ENCODE data around the gene GALNT10. TPM values are rescaled to one million over a fixed set of nuclear protein-coding genes. Genes with fewer than 3 reads are reported as not detected.

The GALNT10 gene
- total and polyA plus RNA-seq, 10 of the 15 experiments (the other 5 are each of a cell fraction or from before 2014, with no cell fraction given), result 3.9 to 35.4 (median 15.5) TPM

DNA sequence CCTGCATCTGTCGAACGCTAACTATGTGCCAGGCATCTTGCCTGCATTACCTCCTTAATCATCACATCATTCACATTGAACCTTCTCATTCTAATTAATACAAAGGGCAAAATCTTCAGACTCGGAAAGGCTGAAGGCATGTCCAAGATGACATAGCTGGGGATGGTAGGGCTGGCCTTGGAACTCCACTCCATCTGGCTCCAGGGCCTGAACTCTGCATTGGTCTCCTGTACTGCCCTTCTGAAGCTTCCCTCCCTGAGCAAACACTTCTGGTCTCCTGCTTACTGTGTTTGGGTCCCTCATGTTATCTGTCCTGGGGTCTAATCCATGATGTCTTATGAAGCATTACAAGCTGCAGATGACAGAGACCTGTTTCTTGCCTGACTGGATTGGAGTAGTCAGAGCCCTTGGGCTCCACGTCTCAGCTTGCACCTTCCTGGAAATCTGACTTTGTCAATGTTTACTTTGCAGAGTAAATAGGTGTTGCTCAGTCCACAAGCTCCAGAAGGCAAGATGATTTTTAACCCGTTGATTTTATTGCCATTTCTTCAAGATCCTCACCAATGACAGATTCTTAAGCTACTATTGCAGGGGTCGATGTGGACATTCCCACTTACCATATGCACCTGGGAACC is 106.1 kb downstream of the GALNT10 start (continued):
- TF ChIP-seq RCOR1 (conservative IDR thresholded peaks at IDR 0.05; ENCODE audit: low read depth, low read length) (no peak), BMI1 (IDR thresholded peaks at IDR 0.05; ENCODE audit: borderline replicate concordance) (no peak), NRF1 (conservative IDR thresholded peaks at IDR 0.05; ENCODE audit: low read depth, low read length) (no peak), NFIC (IDR thresholded peaks at IDR 0.05; ENCODE audit: low read depth, low read length) (no peak)
- TF ChIP-seq, protein P1, sequence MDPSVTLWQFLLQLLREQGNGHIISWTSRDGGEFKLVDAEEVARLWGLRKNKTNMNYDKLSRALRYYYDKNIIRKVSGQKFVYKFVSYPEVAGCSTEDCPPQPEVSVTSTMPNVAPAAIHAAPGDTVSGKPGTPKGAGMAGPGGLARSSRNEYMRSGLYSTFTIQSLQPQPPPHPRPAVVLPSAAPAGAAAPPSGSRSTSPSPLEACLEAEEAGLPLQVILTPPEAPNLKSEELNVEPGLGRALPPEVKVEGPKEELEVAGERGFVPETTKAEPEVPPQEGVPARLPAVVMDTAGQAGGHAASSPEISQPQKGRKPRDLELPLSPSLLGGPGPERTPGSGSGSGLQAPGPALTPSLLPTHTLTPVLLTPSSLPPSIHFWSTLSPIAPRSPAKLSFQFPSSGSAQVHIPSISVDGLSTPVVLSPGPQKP (IDR thresholded peaks at IDR 0.05; ENCODE audit: low read depth, low read length), result no peak

DNA sequence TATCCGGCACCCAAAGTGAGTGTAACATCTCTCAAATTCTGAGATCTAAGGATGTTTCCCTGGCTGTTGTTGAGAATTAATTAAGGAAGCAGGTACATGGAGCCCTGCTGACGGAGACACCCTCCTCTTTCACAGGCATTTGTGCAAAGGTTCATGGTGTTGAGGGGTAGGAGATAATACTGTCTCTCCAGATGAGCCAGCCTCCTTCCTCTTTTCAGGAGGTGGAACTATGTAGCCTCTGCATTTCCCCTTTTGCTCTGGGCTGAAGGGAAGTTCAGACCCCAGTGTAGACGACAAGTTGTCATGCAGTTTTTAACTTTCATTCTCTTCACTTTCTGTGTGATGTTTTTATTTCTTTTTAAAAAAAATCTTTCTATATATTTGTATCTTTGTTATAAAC is 107.5 kb downstream of the GALNT10 start:
- SMC1A ChIA-PET (ENCODE audit: uncharacterized antibody, unreplicated experiment), result interaction anchor here (1.6 kb wide), 1 partner anchor 12 kb away, joined by 13 read pairs; no protein-coding TSS in a partner anchor
- FAIRE-seq, result no peak

More for the DNA sequence above, 107.5 kb downstream of the GALNT10 start:
- no peak overlapping the region for H3K4me2 ChIP-seq (ENCODE audit: control insufficient read depth, insufficient read depth)
- WGBS (ENCODE audit: insufficient coverage, insufficient replicate concordance, low lambda C conversion rate, missing lambda C conversion rate), result 91% methylated on average over 3 of the region's 3 CpGs
- intact Hi-C loops (cut with micrococcal nuclease; ENCODE audit: unreplicated experiment), result no loop called here
- peaks cover 10 to 15% of the 10 kb centered on the region in 2 experiments for H3K36me3 ChIP-seq (ENCODE audit: control insufficient read depth in 2 of 2, insufficient read depth in 2 of 2, low read length in 1 of 2)
- no peaks in the 10 kb centered on the region for H3K79me2 ChIP-seq (ENCODE audit: control insufficient read depth, insufficient read depth, low read length)
- no peak overlapping the region for H3K27ac ChIP-seq (ENCODE audit: control insufficient read depth, insufficient read depth)
- ChIA-PET POLR2A (no interaction called here), RAD21 (ENCODE audit: unreplicated experiment) (no interaction called here), CTCF (no interaction called here)
- no peak overlapping the region for H2AFZ ChIP-seq (ENCODE audit: control insufficient read depth, low read depth, low read length)
- in situ Hi-C loops (cut with MboI), result no loop called here
- no peaks in the 10 kb centered on the region for H3K27me3 ChIP-seq (replicated peaks in 1 of 2; ENCODE audit: control insufficient read depth in 2 of 2, insufficient read depth in 2 of 2, low read length in 1 of 2)
- H3K4me1 ChIP-seq (ENCODE audit: control insufficient read depth, insufficient read depth, low read length), result no peaks in the 10 kb centered on the region
- no peaks in the 10 kb centered on the region for H4K20me1 ChIP-seq (ENCODE audit: control insufficient read depth, insufficient read depth)
- ATAC-seq (no peak), DNase-seq (ENCODE audit: low read depth, low spot score) (no peak)
- H3K4me3 ChIP-seq, result no peak overlapping the region
- no TSS peak for BruUV-seq (replicated peaks)
- peak; percentile 24; the same call in 1 of the 2 replicates for TF ChIP-seq SPI1 (IDR thresholded peaks at IDR 0.05; ENCODE audit: borderline replicate concordance, insufficient read depth, low read depth, low read length)
- TF ChIP-seq, protein P2, sequence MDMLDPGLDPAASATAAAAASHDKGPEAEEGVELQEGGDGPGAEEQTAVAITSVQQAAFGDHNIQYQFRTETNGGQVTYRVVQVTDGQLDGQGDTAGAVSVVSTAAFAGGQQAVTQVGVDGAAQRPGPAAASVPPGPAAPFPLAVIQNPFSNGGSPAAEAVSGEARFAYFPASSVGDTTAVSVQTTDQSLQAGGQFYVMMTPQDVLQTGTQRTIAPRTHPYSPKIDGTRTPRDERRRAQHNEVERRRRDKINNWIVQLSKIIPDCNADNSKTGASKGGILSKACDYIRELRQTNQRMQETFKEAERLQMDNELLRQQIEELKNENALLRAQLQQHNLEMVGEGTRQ (IDR thresholded peaks at IDR 0.05; ENCODE audit: borderline replicate concordance, low read depth, low read length), result no peak
- no peak for TF ChIP-seq RFX5 (IDR thresholded peaks at IDR 0.05; ENCODE audit: low read depth, low read length)
- H3K9ac ChIP-seq (ENCODE audit: control insufficient read depth, insufficient read depth, low read length), result no peak overlapping the region
- H3K9me3 ChIP-seq (replicated peaks; ENCODE audit: control insufficient read depth, insufficient read depth, low read length), result no peaks in the 10 kb centered on the region; the same call in 2 of the 3 replicates
